CD14-positive monocyte (primary cell): ENCODE measurements around the gene SLC7A4. TPM values are rescaled to one million over a fixed set of nuclear protein-coding genes. Genes with fewer than 3 reads are reported as not detected.
"Not testable (repeated sequence)": the region's sequence is repeated elsewhere in the genome, so short reads cannot be mapped to it uniquely, and the experiment has no call there.

Experiments
- DNase-seq, 3 donors: peaks; one replicate each; pipeline ENCODE4 v3.0.0-alpha.2; 2011 to 2022
- H2AFZ ChIP-seq: 2 replicates; pipeline ENCODE4 v1.6.0; 2012; ENCODE audit warnings: mild to moderate bottlenecking, low read depth, low read length, inconsistent platforms; ENCODE audit not compliant: insufficient read depth, poor library complexity, severe bottlenecking
- H3K27ac ChIP-seq, 2 donors: 1 replicate in 1 of 2; 2 replicates in 1 of 2; pipeline ENCODE4 v1.5.1; 2012 to 2013; ENCODE audit warnings: low read length in 2 of 2, control low read depth in 1 of 2, inconsistent platforms in 1 of 2, low read depth in 1 of 2, mild to moderate bottlenecking in 1 of 2
- H3K27me3 ChIP-seq, 2 donors: one replicate each; pipeline versions ENCODE4 v1.6.0 to v1.6.1; 2011 to 2013; ENCODE audit warnings: low read length in 2 of 2; ENCODE audit not compliant: control insufficient read depth in 2 of 2, insufficient read depth in 2 of 2
- H3K36me3 ChIP-seq, 2 donors: replicated peaks in 1 of 2; 1 replicate in 1 of 2; 2 replicates in 1 of 2; pipeline versions ENCODE4 v1.5.1 to v1.6.1; 2012 to 2013; ENCODE audit warnings: low read length in 2 of 2, control low read depth in 1 of 2, inconsistent platforms in 1 of 2, mild to moderate bottlenecking in 1 of 2; ENCODE audit not compliant: insufficient read depth in 2 of 2, control insufficient read depth in 1 of 2
- H3K4me1 ChIP-seq, 2 donors: 1 replicate in 1 of 2; 2 replicates in 1 of 2; pipeline versions ENCODE4 v1.5.1 to v1.6.1; 2012 to 2013; ENCODE audit warnings: low read length in 2 of 2, control low read depth in 1 of 2, inconsistent platforms in 1 of 2, mild to moderate bottlenecking in 1 of 2, moderate library complexity in 1 of 2; ENCODE audit not compliant: insufficient read depth in 2 of 2, control insufficient read depth in 1 of 2
- H3K4me2 ChIP-seq: replicated peaks from 2 replicates; pipeline ENCODE3; 2012; ENCODE audit warnings: low read length, moderate library complexity, mild to moderate bottlenecking; ENCODE audit not compliant: poor library complexity, severe bottlenecking; ENCODE audit errors: extremely low read depth
- H3K4me3 ChIP-seq, 3 experiments: fragments of 200-600 bp in 1 of 3; sonication (generic) in 1 of 3; replicated peaks in 1 of 3; 1 replicate in 2 of 3; 2 replicates in 1 of 3; pipeline ENCODE4 v1.5.1; 2011 to 2013; ENCODE audit warnings: low read length in 3 of 3, mild to moderate bottlenecking in 3 of 3, control low read depth in 2 of 3, low read depth in 2 of 3, inconsistent platforms in 1 of 3, moderate library complexity in 1 of 3
- H3K79me2 ChIP-seq: 2 replicates; pipeline ENCODE4 v1.6.0; 2012; ENCODE audit warnings: mild to moderate bottlenecking, control low read depth, inconsistent platforms, low read length, moderate library complexity; ENCODE audit not compliant: insufficient read depth
- H3K9ac ChIP-seq: 2 replicates; pipeline ENCODE4 v1.6.0; 2017; ENCODE audit warnings: low read length, mild to moderate bottlenecking; ENCODE audit not compliant: insufficient read depth, poor library complexity, severe bottlenecking
- H3K9me3 ChIP-seq, 2 donors: replicated peaks in 1 of 2; 1 replicate in 1 of 2; 2 replicates in 1 of 2; pipeline versions ENCODE4 v1.5.1 to v1.6.1; 2012 to 2013; ENCODE audit warnings: low read length in 2 of 2, control low read depth in 1 of 2; ENCODE audit not compliant: control insufficient read depth in 1 of 2, insufficient read depth in 1 of 2
- H4K20me1 ChIP-seq: 2 replicates; pipeline ENCODE4 v1.6.0; 2012; ENCODE audit warnings: mild to moderate bottlenecking, low read length, control low read depth, moderate library complexity; ENCODE audit not compliant: insufficient read depth
- H3K27ac Mint-ChIP-seq, 7 donors: one replicate each; pipeline ENCODE4 v1.8.0; 2020; ENCODE audit warnings: mild to moderate bottlenecking in 7 of 7, mixed read lengths in 7 of 7, moderate library complexity in 6 of 7, inconsistent platforms in 2 of 7
- H3K27me3 Mint-ChIP-seq, 3 donors: one replicate each; pipeline ENCODE4 v1.8.0; 2021 to 2022; ENCODE audit warnings: low read depth in 3 of 3, mild to moderate bottlenecking in 3 of 3, mixed read lengths in 3 of 3, moderate library complexity in 3 of 3, inconsistent platforms in 1 of 3
- H3K36me3 Mint-ChIP-seq, 2 donors: one replicate each; pipeline ENCODE4 v1.8.0; 2020; ENCODE audit warnings: mixed read lengths in 2 of 2, inconsistent platforms in 1 of 2, mild to moderate bottlenecking in 1 of 2
- H3K4me1 Mint-ChIP-seq: one replicate; pipeline ENCODE4 v1.8.0; 2020; ENCODE audit warnings: mild to moderate bottlenecking, mixed read lengths
- H3K4me3 Mint-ChIP-seq, 2 donors: one replicate each; pipeline ENCODE4 v1.8.0; 2020; ENCODE audit warnings: mild to moderate bottlenecking in 2 of 2, mixed read lengths in 2 of 2, moderate library complexity in 1 of 2
- H3K9me3 Mint-ChIP-seq, 7 donors: one replicate each; pipeline ENCODE4 v1.8.0; 2020 to 2022; ENCODE audit warnings: mixed read lengths in 7 of 7, mild to moderate bottlenecking in 6 of 7, moderate library complexity in 6 of 7, inconsistent platforms in 2 of 7
- CTCF ChIP-seq: fragments of 200-600 bp; IDR thresholded peaks from one replicate; pipeline ENCODE4 v1.8.0; 2022; ENCODE audit warnings: antibody characterized with exemption, mild to moderate bottlenecking
- WGBS: methylation state at CpG from one replicate; pipeline ENCODE4 v1.1.5; 2013; ENCODE audit warnings: missing lambda C conversion rate; ENCODE audit not compliant: insufficient coverage; 5-methylcytosine and 5-hydroxymethylcytosine counted together
- intact Hi-C, 2 donors: fragments of 100-400 bp; cut with micrococcal nuclease; formaldehyde crosslinking; loops; one replicate each; pipeline versions ENCODE4 v1.15.0 to v1.15.1; 2023
- polyA plus RNA-seq, 3 donors: library from polyadenylated mRNA; depleted of rRNA in 1 of 3; unstranded in 2 of 3; stranded (reverse) in 1 of 3; fragments of 300-500 nt in 2 of 3; fragments of >200 nt in 1 of 3; fragmentation: Illumina TruSeq in 2 of 3; gene quantifications; 1 replicate in 2 of 3; 2 replicates in 1 of 3; pipeline ENCODE4 v1.2.3, GENCODE V29; 2012 to 2021

The SLC7A4 gene
- polyA plus RNA-seq, 3 donors: not detected

GRCh38 chr22:21067075-21067900, 34.9 kb upstream of the SLC7A4 start:
- WGBS: 92% methylated on average over 25 of the region's 28 CpGs
- intact Hi-C loops: no loop called here
- Histone ChIP-seq H3K27me3 (no peaks in the 10 kb centered on the region), H3K4me3 (no peak overlapping the region), H3K4me1 (no peaks in the 10 kb centered on the region), H3K4me2 (no peak overlapping the region), H3K79me2 (no peaks in the 10 kb centered on the region), H3K27ac (no peak overlapping the region), H3K9me3 (no peaks in the 10 kb centered on the region), H4K20me1 (no peaks in the 10 kb centered on the region), H3K36me3 (no peaks in the 10 kb centered on the region), H3K9ac (no peak overlapping the region), H2AFZ (no peak overlapping the region)
- Mint-ChIP-seq H3K9me3 (peaks cover 0 to 3% (median 0%) of the 10 kb centered on the region in 7 donors), H3K27ac (peak overlapping the region in 1 of 7 donors; percentile 15), H3K4me1 (no peaks in the 10 kb centered on the region), H3K27me3 (peaks cover 2 to 15% (median 6%) of the 10 kb centered on the region in 3 donors), H3K36me3 (no peaks in the 10 kb centered on the region), H3K4me3 (no peak overlapping the region)
- DNase-seq: no peak
- TF ChIP-seq CTCF: no peak

DNA sequence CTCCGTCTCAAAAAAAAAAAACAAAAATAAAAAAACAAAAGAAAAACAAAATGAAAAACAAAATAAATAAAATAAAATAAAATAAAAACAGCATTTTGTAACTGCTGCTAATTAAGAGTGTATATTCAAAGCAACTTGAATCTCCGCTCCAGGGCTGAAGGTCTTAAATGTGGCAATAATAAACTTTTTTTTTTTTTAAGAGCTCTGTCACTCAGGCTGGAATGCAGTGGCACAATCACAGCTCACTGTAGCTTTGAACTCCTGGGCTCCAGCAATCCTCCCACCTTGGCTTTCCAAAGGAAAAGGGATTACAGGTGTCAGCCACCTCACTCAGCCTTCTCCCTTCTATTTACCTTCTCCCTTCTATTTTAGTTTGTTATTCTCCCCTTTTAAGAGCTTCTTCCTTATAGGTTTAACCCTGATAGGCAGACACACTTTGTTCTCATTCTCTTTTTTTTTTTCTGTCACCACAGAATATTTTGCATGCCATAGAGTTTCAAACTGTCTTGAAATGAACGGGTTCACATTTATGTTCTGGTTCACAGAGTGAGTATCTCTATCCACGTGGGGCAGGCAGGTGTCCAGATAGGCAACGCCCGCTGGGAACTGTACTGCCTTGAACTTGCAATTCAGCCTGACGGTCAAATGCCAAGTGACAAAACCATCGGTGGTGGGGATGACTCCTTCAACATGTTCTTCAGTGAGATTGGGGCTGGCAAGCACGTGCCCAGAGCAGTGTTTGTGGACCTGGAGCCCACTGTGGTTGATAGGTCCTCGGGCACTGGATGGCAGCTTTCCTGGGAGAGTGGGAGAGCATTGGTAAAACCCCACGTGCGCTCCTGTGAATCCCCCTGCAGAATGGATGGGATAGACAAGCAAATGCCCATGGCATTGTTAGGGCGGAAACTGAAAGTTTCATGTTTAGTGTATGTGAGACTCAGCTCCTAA, 32.8 kb upstream of the SLC7A4 start:
- peaks cover 3 to 17% (median 7%) of the 10 kb centered on the region in 3 donors for H3K27me3 Mint-ChIP-seq
- H3K27ac Mint-ChIP-seq: no peak overlapping the region
- intact Hi-C loops: no loop called here
- H3K27ac ChIP-seq: no peak overlapping the region
- no peaks in the 10 kb centered on the region for H3K36me3 ChIP-seq
- H3K27me3 ChIP-seq: no peaks in the 10 kb centered on the region
- no peaks in the 10 kb centered on the region for H3K9me3 Mint-ChIP-seq
- no peaks in the 10 kb centered on the region for H3K4me1 ChIP-seq
- no peaks in the 10 kb centered on the region for H3K79me2 ChIP-seq
- H3K36me3 Mint-ChIP-seq: no peaks in the 10 kb centered on the region
- H3K4me2 ChIP-seq: no peak overlapping the region
- no peaks in the 10 kb centered on the region for H3K9me3 ChIP-seq
- 83% methylated on average over 11 of the region's 13 CpGs for WGBS
- no peaks in the 10 kb centered on the region for H4K20me1 ChIP-seq
- H3K4me3 Mint-ChIP-seq: no peak overlapping the region
- no peak overlapping the region for H3K4me3 ChIP-seq
- TF ChIP-seq CTCF: no peak
- H3K9ac ChIP-seq: no peak overlapping the region
- no peak overlapping the region for H2AFZ ChIP-seq
- no peak for DNase-seq
- H3K4me1 Mint-ChIP-seq: no peaks in the 10 kb centered on the region

DNA sequence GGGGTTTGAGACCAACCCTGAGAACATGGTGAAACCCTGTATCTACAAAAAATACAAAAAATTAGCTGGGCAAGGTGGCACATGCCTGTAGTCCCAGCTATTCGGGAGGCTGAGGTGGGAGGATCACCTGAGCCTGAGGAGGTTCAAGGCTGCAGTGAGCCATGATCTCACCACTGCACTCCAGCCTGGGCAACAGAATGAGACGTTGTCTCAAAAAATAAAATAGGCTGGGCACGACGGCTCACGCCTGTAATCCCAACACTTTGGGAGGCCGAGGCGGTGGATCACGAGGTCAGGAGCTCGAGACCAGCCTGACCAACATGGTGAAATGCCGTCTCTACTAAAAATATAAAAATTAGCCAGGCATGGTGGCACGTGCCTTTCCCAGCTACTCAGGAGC, 32.1 kb upstream of the SLC7A4 start:
- H3K27me3 ChIP-seq, H3K4me1 ChIP-seq, H3K4me2 ChIP-seq, intact Hi-C loops, H3K79me2 ChIP-seq, H4K20me1 ChIP-seq, H3K4me3 ChIP-seq, H2AFZ ChIP-seq, H3K4me1 Mint-ChIP-seq, H3K36me3 ChIP-seq, H3K36me3 Mint-ChIP-seq, H3K9me3 Mint-ChIP-seq, H3K27ac Mint-ChIP-seq, H3K27ac ChIP-seq, H3K9me3 ChIP-seq, H3K9ac ChIP-seq, DNase-seq, H3K4me3 Mint-ChIP-seq: not testable (repeated sequence)
- 89% methylated on average over 10 of the region's 11 CpGs for WGBS
- H3K27me3 Mint-ChIP-seq: peaks cover 3 to 15% (median 7%) of the 10 kb centered on the region in 3 donors
